Jurkat, Clone E6-1 (cell line): Measurements from ENCODE around the gene ALDH2.

Source experiments
- DNase-seq: peaks from one replicate; pipeline ENCODE4 v3.0.0-alpha.2; 2011; ENCODE audit warnings: low read depth, low spot score
- H3K4me3 ChIP-seq: 2 replicates; pipeline ENCODE4 v1.5.1; 2011; ENCODE audit warnings: mild to moderate bottlenecking, low read length, control low read depth, moderate library complexity

ALDH2 gene

GRCh38 chr12:111842556-111843396 is 76.0 kb downstream of the ALDH2 start:
- no peak for DNase-seq
- peak overlapping the region; percentile 85 for H3K4me3 ChIP-seq

GRCh38 chr12:111846016-111846415 is 79.3 kb downstream of the ALDH2 start:
- H3K4me3 ChIP-seq: no peak overlapping the region
- no peak for DNase-seq

GRCh38 chr12:111850526-111850925 is 83.8 kb downstream of the ALDH2 start:
- no peak overlapping the region for H3K4me3 ChIP-seq
- DNase-seq: no peak

- no peak overlapping the region for H3K4me3 ChIP-seq
- DNase-seq: no peak
Measured at GRCh38 chr12:111858186-111858585, 91.5 kb downstream of the ALDH2 start.

- no peak overlapping the region for H3K4me3 ChIP-seq
- no peak for DNase-seq
Measured at GRCh38 chr12:111858778-111859177, 92.0 kb downstream of the ALDH2 start.

GRCh38 chr12:111864913-111865312 is 98.2 kb downstream of the ALDH2 start:
- no peak for DNase-seq
- no peak overlapping the region for H3K4me3 ChIP-seq
